Measurements from ENCODE around the gene KDM5B.

Gene KDM5B

GRCh38 chr1:202711949-202712635 is 96.1 kb downstream of the KDM5B start:
- no peak for DNase-seq

DNA sequence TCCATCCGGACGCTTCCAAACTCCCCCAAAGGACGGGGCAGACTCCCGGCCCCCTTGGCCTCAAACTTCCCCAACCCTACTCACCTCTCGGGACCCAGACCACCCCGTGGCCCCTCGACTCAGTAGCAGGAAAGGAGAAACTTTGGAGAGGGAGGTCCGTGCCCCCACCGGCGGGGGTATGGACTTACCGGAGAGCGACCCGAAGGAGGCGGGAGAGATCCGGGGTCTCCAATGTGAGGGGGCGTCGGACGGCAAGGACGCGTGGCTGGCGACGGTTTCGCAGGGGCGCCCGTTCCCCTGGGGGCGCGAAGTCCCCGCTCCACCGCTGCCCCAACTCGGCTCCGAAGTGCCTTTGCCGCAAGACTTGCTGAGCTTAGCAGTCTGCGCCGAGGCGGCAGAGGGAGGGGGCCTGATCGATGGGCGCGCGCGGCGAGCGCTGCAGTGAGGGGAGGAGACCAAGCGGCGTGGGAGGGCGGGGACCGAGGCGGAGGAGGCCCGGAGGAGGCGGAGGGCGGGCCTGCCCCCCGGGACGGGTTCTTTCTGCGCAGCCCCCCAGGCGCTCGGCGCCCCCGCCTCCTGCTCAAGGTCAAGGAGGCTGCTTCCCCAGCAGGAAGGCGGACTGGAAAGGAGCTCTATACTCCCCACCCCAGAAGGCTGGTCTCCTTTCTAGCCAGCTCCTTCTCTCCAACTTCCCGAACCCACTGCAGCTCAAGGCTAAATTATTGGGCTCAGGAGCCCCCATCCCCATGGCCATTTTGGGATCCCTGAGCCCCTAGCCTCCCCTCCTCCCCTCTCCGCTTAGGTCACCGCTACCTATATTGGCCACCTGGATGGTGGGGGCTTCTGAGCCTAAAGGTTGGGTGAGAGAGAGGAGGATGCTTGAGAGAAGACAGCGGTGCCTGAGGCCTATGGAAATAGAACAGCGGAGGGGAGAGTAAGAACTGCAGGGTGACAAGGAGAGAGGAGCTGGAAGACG is 97.9 kb downstream of the KDM5B start, which contains the start of gene SYT2:
TSS of gene SYT2 (minus strand) at position 385 of the 976 bp plus-strand sequence. CDS start 104,682 bp downstream, outside the sequence.
- DNase-seq: no peak

- no peak for DNase-seq
Measured at GRCh38 chr1:202709276-202710041, 98.8 kb downstream of the KDM5B start.

- DNase-seq: no peak
Measured at GRCh38 chr1:202708456-202709275, 99.6 kb downstream of the KDM5B start.

GRCh38 chr1:202706851-202707250 is 101.4 kb downstream of the KDM5B start:
- DNase-seq: no peak

DNA sequence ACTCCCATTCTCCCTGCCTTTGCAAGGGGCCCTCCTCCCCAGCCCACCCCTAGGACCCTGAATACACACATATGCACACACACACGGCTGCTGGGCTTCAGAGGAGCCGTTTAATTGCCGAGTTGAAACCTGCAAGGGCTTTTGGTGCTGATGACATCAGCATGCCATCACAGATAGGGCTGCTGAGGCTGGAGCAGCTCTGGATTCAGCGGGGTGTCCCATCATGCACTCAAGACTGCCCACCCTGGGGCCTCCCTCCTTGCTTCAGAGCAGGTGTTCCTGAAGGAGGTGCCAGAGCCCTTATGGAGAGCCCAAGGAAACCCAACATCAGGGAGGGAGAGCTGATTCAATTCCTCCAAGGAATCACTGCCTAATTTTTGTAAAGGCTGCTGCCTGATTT is 103.6 kb downstream of the KDM5B start:
- no peak for DNase-seq

DNA sequence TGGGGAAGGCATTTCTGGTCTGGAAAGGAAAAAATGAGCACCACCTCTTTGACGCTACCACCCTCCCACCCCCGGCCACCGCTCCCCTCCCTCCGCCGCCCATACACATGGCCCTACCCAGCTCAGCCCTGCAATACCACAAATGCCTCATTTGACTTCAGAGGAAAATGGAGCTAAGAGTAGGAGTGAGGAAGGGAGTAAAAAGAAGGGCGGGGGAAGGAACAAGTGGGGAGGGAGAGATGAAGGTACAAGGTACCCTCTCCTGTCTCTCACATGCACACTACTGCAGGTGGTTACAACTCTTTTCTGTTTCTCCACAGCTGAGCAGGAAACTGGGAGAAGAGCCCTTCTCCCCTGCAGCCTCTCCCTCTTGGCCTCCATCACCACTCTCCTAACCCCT is 105.0 kb downstream of the KDM5B start:
- DNase-seq: no peak

- no peak for DNase-seq
Measured at GRCh38 chr1:202702088-202702487, 106.1 kb downstream of the KDM5B start.

GRCh38 chr1:202701200-202701599 is 107.0 kb downstream of the KDM5B start:
- no peak for DNase-seq

DNA sequence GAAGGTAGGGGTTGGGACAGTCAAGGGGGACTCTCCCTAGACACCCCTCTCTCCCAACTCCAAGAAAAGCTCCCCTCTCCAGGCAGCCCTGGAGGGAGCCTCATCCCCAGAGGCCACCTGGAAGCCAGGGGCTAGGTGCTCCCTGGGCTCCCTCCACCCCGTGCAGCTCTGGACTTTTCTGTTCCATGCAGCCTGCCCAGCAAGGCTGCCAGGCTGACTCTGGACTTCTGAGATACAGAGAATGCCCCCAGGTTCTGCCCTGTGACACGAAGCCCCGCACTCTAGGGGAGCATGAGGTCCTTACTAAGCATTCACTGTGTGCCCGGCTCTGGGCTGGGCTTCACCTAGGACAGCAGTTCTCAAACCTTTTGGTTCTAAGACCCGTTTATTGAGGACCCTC is 108.2 kb downstream of the KDM5B start:
- no peak for DNase-seq

DNA sequence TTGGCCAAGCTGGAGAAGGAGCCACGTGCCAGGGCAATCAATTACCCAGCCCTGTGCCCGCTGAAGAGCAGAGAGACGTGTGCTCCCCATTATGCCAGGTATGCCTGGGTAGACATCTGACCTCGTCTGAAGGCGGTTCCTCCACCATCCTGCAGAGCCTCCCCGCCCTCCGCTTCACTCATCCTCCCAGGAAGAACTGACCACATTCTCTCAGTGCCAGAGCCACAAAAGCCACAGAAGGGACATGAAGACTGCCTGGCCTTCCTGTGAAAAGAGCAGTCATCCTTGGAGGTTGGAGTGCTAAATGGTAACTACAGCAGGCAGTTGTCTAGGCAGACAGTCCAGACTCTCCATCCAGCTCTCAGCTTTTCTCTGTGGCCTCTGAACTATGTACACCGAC is 109.9 kb downstream of the KDM5B start:
- peak; percentile 14 for DNase-seq

DNA sequence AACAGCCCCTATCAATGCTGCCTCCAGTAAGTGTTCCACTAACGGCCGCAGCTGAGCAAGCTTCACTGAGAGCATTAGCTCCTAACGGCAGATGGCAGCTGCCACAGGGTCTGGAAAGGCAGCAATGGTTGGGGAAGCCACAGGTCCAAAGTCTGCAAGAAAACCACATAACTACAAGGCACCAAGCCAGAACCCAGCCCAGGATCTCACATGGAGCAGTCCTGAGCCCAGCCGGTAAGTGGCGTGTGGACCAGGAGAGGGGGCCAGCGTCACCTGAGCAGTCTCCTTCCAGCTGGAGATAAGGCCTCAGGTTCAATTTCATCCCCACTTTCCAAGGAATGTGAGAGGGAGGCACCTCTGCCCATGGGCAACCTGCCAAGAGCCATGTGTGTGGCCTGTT is 111.2 kb downstream of the KDM5B start:
- DNase-seq: no peak

GRCh38 chr1:202694314-202694713 is 113.9 kb downstream of the KDM5B start:
- DNase-seq: no peak

GRCh38 chr1:202692959-202693555 is 115.2 kb downstream of the KDM5B start:
- DNase-seq: peak; percentile 56

GRCh38 chr1:202691816-202692215 is 116.4 kb downstream of the KDM5B start:
- DNase-seq: no peak

DNA sequence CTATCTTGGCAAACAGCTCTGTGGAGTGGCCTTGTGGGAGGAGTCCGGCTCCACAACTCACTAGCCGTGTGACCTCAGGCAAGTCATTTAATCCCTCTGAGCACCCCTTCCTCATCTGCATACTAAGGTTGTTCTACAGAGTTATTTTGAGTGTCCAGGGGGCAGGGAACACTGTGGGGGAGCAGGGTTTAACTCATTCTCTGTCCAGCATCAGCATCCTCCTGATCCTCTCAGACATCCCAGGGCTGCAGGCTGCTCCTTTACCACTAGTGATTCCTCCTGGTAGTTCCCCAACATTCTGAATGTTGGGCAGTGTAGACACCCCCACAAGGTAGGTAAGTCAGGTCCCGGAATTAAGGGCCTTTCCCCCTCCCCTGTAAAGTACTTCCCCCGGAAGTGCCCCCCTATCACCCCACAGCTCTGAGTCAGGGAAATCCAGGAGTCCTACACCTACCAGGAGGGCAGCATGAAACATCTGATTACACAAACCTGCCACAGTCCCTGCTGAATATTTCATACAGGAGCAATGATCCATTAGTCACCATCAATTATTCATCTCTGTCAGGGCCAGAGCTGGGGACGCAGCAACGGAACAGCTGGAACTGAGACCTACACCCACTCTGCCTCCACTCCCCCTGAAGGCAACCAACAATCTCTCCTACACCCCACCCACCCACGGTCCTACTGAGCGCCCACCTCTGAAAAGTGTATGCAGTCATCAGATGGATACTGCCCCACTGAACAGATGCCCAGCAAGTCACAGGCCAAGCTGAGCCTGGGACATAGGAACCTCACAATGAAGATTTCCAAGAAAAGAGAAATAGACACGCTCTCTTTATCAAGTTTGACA is 118.5 kb downstream of the KDM5B start:
- DNase-seq: no peak

DNA sequence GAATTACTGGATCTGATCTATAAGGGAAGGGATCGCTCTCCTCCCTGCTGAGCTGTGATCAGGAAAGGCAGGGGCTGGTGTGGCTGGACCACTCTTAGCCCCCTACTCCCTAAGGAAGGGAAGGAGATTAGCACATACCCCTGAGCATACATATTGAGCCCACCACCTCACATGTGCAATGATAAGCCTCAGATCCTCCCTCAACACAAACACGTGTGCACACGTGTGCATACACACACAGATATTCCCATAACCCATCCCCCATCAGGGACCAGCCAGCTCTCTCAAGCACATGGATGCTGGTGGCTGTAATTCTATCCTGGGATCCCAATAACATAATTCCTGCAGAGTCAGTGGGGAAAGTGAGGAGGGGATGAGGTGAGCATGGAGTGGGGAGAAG is 119.1 kb downstream of the KDM5B start:
- no peak for DNase-seq

DNA sequence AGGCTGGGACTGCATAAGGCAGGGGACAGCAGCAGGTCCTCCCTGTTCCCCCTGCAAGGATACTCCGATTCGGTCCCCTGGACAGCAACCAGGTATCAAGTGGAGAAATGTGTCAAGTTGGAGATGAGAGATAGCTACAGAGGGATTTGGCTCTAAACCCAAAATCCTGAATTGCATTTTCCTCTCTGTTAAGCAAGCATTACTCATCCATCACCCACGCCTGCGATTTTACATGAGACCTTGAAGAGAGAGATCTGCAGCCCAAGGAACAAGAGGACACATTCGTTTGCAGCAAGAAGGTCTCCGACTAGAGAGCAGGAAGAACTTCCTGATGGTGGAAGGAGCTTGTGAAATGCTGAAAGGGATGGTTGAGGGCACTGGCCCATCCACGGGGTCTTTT is 119.8 kb downstream of the KDM5B start:
- DNase-seq: no peak

GRCh38 chr1:202687798-202688197 is 120.4 kb downstream of the KDM5B start:
- no peak for DNase-seq

DNA sequence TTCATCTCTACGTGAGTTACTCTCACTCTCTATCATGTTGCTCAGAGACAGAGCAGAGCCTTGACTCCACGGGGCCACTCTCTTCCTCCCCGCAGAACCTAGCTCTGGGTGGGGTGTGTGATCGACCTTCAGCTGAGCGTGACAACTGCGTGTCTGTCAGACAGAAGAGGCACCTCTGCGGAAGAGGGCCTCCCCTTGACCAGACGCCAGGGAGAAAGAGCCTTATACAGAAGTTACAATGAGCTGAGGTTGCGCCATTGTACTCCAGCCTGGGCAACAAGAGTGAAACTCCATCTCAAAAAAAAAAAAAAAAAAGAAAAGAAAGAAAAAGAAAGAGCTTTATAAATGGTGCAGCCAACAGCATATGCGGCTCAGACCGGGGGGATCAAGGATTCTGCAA is 120.9 kb downstream of the KDM5B start:
- DNase-seq: no peak

GRCh38 chr1:202685641-202686040 is 122.6 kb downstream of the KDM5B start:
- no peak for DNase-seq
